ENCODE data around the gene CELF5. TPM values are rescaled to one million over a fixed set of nuclear protein-coding genes. Genes with fewer than 3 reads are reported as not detected.

CELF5 gene
- total and polyA plus RNA-seq, 2 experiments from 2014 or later, result 5.6 to 10.6 TPM

DNA sequence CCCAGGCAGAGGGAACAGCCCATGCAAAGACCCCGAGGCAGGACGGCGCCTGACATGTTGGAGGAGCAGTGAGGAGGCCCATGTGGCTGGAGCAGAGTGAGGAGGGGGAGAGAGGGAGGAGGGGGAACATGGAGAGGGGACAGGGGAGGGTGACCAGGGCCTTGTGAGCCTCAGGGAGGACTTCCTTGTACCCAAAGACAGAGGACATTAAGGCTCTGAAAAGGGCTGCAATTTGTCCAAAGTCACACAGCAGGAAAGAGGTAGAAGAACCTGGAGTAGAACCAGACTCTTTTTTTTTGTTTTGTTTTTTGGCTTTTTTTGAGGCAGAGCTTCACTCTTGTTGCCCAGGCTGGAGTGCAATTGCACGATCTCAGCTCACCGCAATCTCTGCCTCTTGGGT is 67.2 kb downstream of the CELF5 start (continued):
- TF ChIP-seq, protein P1, sequence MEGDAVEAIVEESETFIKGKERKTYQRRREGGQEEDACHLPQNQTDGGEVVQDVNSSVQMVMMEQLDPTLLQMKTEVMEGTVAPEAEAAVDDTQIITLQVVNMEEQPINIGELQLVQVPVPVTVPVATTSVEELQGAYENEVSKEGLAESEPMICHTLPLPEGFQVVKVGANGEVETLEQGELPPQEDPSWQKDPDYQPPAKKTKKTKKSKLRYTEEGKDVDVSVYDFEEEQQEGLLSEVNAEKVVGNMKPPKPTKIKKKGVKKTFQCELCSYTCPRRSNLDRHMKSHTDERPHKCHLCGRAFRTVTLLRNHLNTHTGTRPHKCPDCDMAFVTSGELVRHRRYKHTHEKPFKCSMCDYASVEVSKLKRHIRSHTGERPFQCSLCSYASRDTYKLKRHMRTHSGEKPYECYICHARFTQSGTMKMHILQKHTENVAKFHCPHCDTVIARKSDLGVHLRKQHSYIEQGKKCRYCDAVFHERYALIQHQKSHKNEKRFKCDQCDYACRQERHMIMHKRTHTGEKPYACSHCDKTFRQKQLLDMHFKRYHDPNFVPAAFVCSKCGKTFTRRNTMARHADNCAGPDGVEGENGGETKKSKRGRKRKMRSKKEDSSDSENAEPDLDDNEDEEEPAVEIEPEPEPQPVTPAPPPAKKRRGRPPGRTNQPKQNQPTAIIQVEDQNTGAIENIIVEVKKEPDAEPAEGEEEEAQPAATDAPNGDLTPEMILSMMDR (conservative IDR thresholded peaks at IDR 0.05; ENCODE audit: low read depth in 2 of 2), result no peak
- TF ChIP-seq EZH2 (IDR thresholded peaks at IDR 0.05; ENCODE audit: low read depth, unreplicated experiment) (no peak), ZNF114 (CRISPR knock-in tag; IDR thresholded peaks at IDR 0.05) (no peak)
- TF ChIP-seq, protein P2, sequence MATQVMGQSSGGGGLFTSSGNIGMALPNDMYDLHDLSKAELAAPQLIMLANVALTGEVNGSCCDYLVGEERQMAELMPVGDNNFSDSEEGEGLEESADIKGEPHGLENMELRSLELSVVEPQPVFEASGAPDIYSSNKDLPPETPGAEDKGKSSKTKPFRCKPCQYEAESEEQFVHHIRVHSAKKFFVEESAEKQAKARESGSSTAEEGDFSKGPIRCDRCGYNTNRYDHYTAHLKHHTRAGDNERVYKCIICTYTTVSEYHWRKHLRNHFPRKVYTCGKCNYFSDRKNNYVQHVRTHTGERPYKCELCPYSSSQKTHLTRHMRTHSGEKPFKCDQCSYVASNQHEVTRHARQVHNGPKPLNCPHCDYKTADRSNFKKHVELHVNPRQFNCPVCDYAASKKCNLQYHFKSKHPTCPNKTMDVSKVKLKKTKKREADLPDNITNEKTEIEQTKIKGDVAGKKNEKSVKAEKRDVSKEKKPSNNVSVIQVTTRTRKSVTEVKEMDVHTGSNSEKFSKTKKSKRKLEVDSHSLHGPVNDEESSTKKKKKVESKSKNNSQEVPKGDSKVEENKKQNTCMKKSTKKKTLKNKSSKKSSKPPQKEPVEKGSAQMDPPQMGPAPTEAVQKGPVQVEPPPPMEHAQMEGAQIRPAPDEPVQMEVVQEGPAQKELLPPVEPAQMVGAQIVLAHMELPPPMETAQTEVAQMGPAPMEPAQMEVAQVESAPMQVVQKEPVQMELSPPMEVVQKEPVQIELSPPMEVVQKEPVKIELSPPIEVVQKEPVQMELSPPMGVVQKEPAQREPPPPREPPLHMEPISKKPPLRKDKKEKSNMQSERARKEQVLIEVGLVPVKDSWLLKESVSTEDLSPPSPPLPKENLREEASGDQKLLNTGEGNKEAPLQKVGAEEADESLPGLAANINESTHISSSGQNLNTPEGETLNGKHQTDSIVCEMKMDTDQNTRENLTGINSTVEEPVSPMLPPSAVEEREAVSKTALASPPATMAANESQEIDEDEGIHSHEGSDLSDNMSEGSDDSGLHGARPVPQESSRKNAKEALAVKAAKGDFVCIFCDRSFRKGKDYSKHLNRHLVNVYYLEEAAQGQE (IDR thresholded peaks at IDR 0.05; ENCODE audit: unreplicated experiment), result no peak

DNA sequence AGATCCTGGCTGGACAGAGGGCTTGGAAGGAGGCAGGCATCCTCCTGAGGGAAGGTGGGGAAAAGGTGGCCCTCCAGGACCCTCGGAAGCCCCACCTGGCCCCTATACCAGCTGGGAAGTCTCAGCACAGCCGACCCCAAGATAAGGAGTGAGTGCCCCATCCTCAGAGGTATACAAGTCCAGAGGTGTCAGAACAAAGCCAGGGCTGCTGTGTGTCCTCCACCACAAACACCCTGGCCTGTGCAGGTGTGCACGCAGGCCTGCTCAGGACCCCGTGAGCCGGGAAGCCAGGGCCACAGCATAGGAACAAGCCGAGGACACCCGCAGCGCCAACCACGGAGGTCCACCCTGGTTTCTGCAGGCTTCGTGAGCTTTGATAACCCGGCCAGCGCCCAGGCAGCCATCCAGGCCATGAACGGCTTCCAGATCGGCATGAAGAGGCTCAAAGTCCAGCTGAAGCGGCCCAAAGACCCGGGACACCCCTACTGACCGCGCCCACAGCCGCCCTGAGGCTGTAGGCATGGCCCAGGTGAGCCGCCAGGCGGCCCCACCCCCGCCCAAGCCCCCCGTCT is 68.6 kb downstream of the CELF5 start:
- H3K4me3 Mint-ChIP-seq, result no peak overlapping the region
- H3K9me3 Mint-ChIP-seq, result no peaks in the 10 kb centered on the region; the same call in 2 of the 3 replicates
- no peak overlapping the region for H3K27ac Mint-ChIP-seq
- H3K4me1 Mint-ChIP-seq, result peaks cover 3% of the 10 kb centered on the region; the same call in 2 of the 3 replicates
- H3K4me2 ChIP-seq, result no peak overlapping the region
- H3K36me3 Mint-ChIP-seq (ENCODE audit: low read depth), result no peaks in the 10 kb centered on the region; the same call in 2 of the 3 replicates
- H3K9me2 ChIP-seq (ENCODE audit: insufficient read depth), result no peaks in the 10 kb centered on the region
- H3K4me3 ChIP-seq, result no peak overlapping the region
- H4K20me1 ChIP-seq (replicated peaks; ENCODE audit: insufficient read depth), result no peaks in the 10 kb centered on the region; the same call in 1 of the 2 replicates
- no peaks in the 10 kb centered on the region for H3K36me3 ChIP-seq (ENCODE audit: insufficient read depth)
- H3K79me2 ChIP-seq (replicated peaks; ENCODE audit: insufficient read depth), result no peaks in the 10 kb centered on the region
- ATAC-seq, result no peak
- H3K27me3 ChIP-seq (ENCODE audit: insufficient read depth), result no peaks in the 10 kb centered on the region
- H3K27ac ChIP-seq (ENCODE audit: low read depth), result no peak overlapping the region
- H2AFZ ChIP-seq, result no peak overlapping the region
- no peak for DNase-seq (ENCODE audit: low spot score)
- no peaks in the 10 kb centered on the region for H3K4me1 ChIP-seq (ENCODE audit: insufficient read depth)
- H3K27me3 Mint-ChIP-seq (ENCODE audit: insufficient read depth, low read depth, poor library complexity), result peaks cover 4% of the 10 kb centered on the region
- no peaks in the 10 kb centered on the region for H3F3A ChIP-seq (replicated peaks; ENCODE audit: low read depth)
- no peak for TF ChIP-seq EZH2phosphoT487 (IDR thresholded peaks at IDR 0.05; ENCODE audit: unreplicated experiment)
- no peak for TF ChIP-seq CREB1 (CRISPR knock-in tag; IDR thresholded peaks at IDR 0.05; ENCODE audit: low read depth)
- TF ChIP-seq, protein P2 (IDR thresholded peaks at IDR 0.05; ENCODE audit: unreplicated experiment), result no peak
- TF ChIP-seq EZH2 (IDR thresholded peaks at IDR 0.05; ENCODE audit: low read depth, unreplicated experiment), result no peak

Measured in GM23338 (cell line).